HG03045 (cell line): ENCODE results near the gene GAL.

Experiments
- ATAC-seq: cut with Tn5 transposase; IDR thresholded peaks from one replicate; pipeline ENCODE4 v1.9.1; 2021; ENCODE audit warnings: mild to moderate bottlenecking, moderate library complexity; ENCODE audit not compliant: unreplicated experiment

Gene GAL

GRCh38 chr11:68680541-68681231, 3.7 kb upstream of the GAL start:
- ATAC-seq: no peak

GRCh38 chr11:68682531-68682961, 1.8 kb upstream of the GAL start:
- no peak for ATAC-seq

- no peak for ATAC-seq
Measured at GRCh38 chr11:68683121-68683520, 1.2 kb upstream of the GAL start.

- no peak for ATAC-seq
Measured at GRCh38 chr11:68683536-68684384, 584 bp upstream of the GAL start.

- no peak for ATAC-seq
Measured at GRCh38 chr11:68685656-68686380, 1.5 kb downstream of the GAL start.

- ATAC-seq: no peak
Measured at GRCh38 chr11:68686486-68686885, 2.1 kb downstream of the GAL start.

GRCh38 chr11:68687311-68687710, 3.0 kb downstream of the GAL start:
- ATAC-seq: no peak

- ATAC-seq: no peak
Measured at GRCh38 chr11:68687986-68688385, 3.6 kb downstream of the GAL start.

- no peak for ATAC-seq
Measured at GRCh38 chr11:68688881-68689280, 4.5 kb downstream of the GAL start.

GRCh38 chr11:68689737-68690625, 5.6 kb downstream of the GAL start:
- no peak for ATAC-seq

GRCh38 chr11:68690671-68691401, 6.5 kb downstream of the GAL start:
- ATAC-seq: no peak

GRCh38 chr11:68691402-68691784, 7.0 kb downstream of the GAL start:
- no peak for ATAC-seq

- no peak for ATAC-seq
Measured at GRCh38 chr11:68692115-68692514, 7.8 kb downstream of the GAL start.

GRCh38 chr11:68692871-68693483, 8.6 kb downstream of the GAL start:
- no peak for ATAC-seq

- ATAC-seq: no peak
Measured at GRCh38 chr11:68693484-68693882, 9.1 kb downstream of the GAL start.

GRCh38 chr11:68694431-68695297, 10.3 kb downstream of the GAL start:
- ATAC-seq: no peak

- no peak for ATAC-seq
Measured at GRCh38 chr11:68695531-68695930, 11.2 kb downstream of the GAL start.

- no peak for ATAC-seq
Measured at GRCh38 chr11:68698993-68699392, 14.6 kb downstream of the GAL start.

- ATAC-seq: no peak
Measured at GRCh38 chr11:68704887-68705286, 20.5 kb downstream of the GAL start.
